Endodermal cell (in vitro differentiated cells): Measurements from ENCODE around the gene SRGAP1. TPM values are rescaled to one million over a fixed set of nuclear protein-coding genes. Genes with fewer than 3 reads are reported as not detected.

Experiments used
- DNase-seq: peaks from one replicate; pipeline ENCODE4 v3.0.0-alpha.2; 2017
- H3K27ac ChIP-seq: 2 replicates; pipeline ENCODE4 v1.5.1; 2013; ENCODE audit warnings: mild to moderate bottlenecking, low read depth, low read length, moderate library complexity
- H3K27me3 ChIP-seq: 2 replicates; pipeline ENCODE4 v1.6.1; 2013; ENCODE audit warnings: mild to moderate bottlenecking, low read length, moderate library complexity; ENCODE audit not compliant: insufficient read depth, control insufficient read depth, poor library complexity, severe bottlenecking
- H3K36me3 ChIP-seq: 2 replicates; pipeline ENCODE4 v1.7.0; 2013; ENCODE audit warnings: mild to moderate bottlenecking, low read length, moderate library complexity; ENCODE audit not compliant: control insufficient read depth, insufficient read depth
- H3K4me1 ChIP-seq: one replicate; pipeline ENCODE4 v1.7.0; 2013; ENCODE audit warnings: low read length; ENCODE audit not compliant: control insufficient read depth, insufficient read depth
- H3K4me3 ChIP-seq: 2 replicates; pipeline ENCODE4 v1.5.1; 2013; ENCODE audit warnings: mild to moderate bottlenecking, low read length, moderate library complexity
- H3K9ac ChIP-seq: 2 replicates; pipeline ENCODE4 v1.6.1; 2013; ENCODE audit warnings: mild to moderate bottlenecking, low read length, moderate library complexity; ENCODE audit not compliant: poor library complexity, severe bottlenecking; ENCODE audit errors: extremely low read depth
- H3K9me3 ChIP-seq: 2 replicates; pipeline ENCODE4 v1.6.1; 2013; ENCODE audit warnings: mild to moderate bottlenecking, low read length, moderate library complexity; ENCODE audit not compliant: control insufficient read depth
- H3K27ac Mint-ChIP-seq: 2 replicates; pipeline ENCODE4 v1.8.0; 2020; ENCODE audit warnings: mixed read lengths
- H3K27me3 Mint-ChIP-seq: 2 replicates; pipeline ENCODE4 v1.8.0; 2021; ENCODE audit warnings: mild to moderate bottlenecking, mixed read lengths; ENCODE audit not compliant: insufficient read depth
- H3K36me3 Mint-ChIP-seq: 2 replicates; pipeline ENCODE4 v1.8.0; 2020; ENCODE audit warnings: low read depth, mixed read lengths
- H3K4me1 Mint-ChIP-seq: 2 replicates; pipeline ENCODE4 v1.8.0; 2020; ENCODE audit warnings: mixed read lengths
- H3K4me3 Mint-ChIP-seq: 2 replicates; pipeline ENCODE4 v1.8.0; 2020; ENCODE audit warnings: mild to moderate bottlenecking, moderate library complexity, mixed read lengths
- H3K9me3 Mint-ChIP-seq: 2 replicates; pipeline ENCODE4 v1.8.0; 2020; ENCODE audit warnings: mild to moderate bottlenecking, mixed read lengths
- WGBS, 2 experiments: methylation state at CpG; one replicate each; pipeline versions ENCODE4 v1.1.5 to v1.1.7; 2013; ENCODE audit warnings: missing lambda C conversion rate in 2 of 2, mixed read lengths in 1 of 2; ENCODE audit not compliant: insufficient coverage in 1 of 2, insufficient read length in 1 of 2; 5-methylcytosine and 5-hydroxymethylcytosine counted together
- total RNA-seq, 2 donors: library from RNA; stranded (reverse); fragmentation: NEBNext Ultra II Directional in 1 of 2; extraction: Animal tissue kit (Norgen Biotek cat#: 25700) in 1 of 2; gene quantifications; 2 replicates in 1 of 2; 3 replicates in 1 of 2; pipeline ENCODE4 v1.2.1, GENCODE V29; 2021
- TF ChIP-seq, protein P1 (sequence below): fragments of 200-600 bp; sonication (generic); conservative IDR thresholded peaks from 2 replicates; pipeline ENCODE4 v1.5.0; 2021; ENCODE audit warnings: antibody characterized with exemption, mild to moderate bottlenecking

SRGAP1 gene
- total RNA-seq, 2 donors from 2014 or later = 10.6 to 13.4 TPM

DNA sequence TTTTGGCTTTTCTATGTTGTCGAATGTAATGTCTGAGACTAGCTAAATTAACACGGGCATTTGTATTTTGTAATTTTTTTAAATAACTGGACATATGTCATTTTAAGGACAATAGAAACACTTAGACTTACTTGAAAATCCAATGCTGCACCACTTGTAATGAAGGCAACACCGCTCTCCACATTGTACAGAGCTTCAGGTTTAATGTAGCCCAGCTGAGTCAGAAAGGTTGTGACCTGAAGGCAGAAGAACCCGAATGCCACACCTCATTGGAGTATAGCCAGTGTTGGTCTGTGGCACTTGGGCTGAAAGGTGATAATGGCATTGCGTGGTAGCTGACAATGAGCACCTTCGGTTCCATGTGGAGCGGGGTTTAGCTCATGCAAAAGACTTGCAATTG lies 298.3 kb downstream of the SRGAP1 start:
- H3K9me3 ChIP-seq = no peaks in the 10 kb centered on the region
- no peak overlapping the region for H3K9ac ChIP-seq
- no peak overlapping the region for H3K4me3 ChIP-seq
- Mint-ChIP-seq H3K9me3 (no peaks in the 10 kb centered on the region), H3K4me1 (no peaks in the 10 kb centered on the region), H3K27ac (no peak overlapping the region), H3K27me3 (no peaks in the 10 kb centered on the region), H3K4me3 (no peak overlapping the region), H3K36me3 (peaks cover 20% of the 10 kb centered on the region)
- no peaks in the 10 kb centered on the region for H3K36me3 ChIP-seq
- peak; percentile 67 for DNase-seq
- no peaks in the 10 kb centered on the region for H3K27me3 ChIP-seq
- H3K27ac ChIP-seq = no peak overlapping the region
- H3K4me1 ChIP-seq = no peaks in the 10 kb centered on the region
- TF ChIP-seq, protein P1, sequence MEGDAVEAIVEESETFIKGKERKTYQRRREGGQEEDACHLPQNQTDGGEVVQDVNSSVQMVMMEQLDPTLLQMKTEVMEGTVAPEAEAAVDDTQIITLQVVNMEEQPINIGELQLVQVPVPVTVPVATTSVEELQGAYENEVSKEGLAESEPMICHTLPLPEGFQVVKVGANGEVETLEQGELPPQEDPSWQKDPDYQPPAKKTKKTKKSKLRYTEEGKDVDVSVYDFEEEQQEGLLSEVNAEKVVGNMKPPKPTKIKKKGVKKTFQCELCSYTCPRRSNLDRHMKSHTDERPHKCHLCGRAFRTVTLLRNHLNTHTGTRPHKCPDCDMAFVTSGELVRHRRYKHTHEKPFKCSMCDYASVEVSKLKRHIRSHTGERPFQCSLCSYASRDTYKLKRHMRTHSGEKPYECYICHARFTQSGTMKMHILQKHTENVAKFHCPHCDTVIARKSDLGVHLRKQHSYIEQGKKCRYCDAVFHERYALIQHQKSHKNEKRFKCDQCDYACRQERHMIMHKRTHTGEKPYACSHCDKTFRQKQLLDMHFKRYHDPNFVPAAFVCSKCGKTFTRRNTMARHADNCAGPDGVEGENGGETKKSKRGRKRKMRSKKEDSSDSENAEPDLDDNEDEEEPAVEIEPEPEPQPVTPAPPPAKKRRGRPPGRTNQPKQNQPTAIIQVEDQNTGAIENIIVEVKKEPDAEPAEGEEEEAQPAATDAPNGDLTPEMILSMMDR = no peak
- WGBS, 2 experiments = 91 to 98% methylated on average over 4 to 7 of the region's 7 CpGs

- H3K27me3 Mint-ChIP-seq = no peaks in the 10 kb centered on the region
- TF ChIP-seq, protein P1 = peak; percentile 50
- H3K27me3 ChIP-seq = no peaks in the 10 kb centered on the region
- H3K9me3 Mint-ChIP-seq = no peaks in the 10 kb centered on the region
- H3K27ac ChIP-seq = no peak overlapping the region
- no peak overlapping the region for H3K4me3 Mint-ChIP-seq
- no peaks in the 10 kb centered on the region for H3K9me3 ChIP-seq
- DNase-seq = no peak
- 88 to 95% methylated on average over 5 of the region's 5 CpGs for WGBS, 2 experiments
- H3K27ac Mint-ChIP-seq = no peak overlapping the region
- no peak overlapping the region for H3K9ac ChIP-seq
- H3K36me3 Mint-ChIP-seq = peaks cover 13% of the 10 kb centered on the region
- no peaks in the 10 kb centered on the region for H3K36me3 ChIP-seq
- H3K4me1 Mint-ChIP-seq = no peaks in the 10 kb centered on the region
- no peaks in the 10 kb centered on the region for H3K4me1 ChIP-seq
- no peak overlapping the region for H3K4me3 ChIP-seq
Measured at GRCh38 chr12:64145226-64145625, 300.7 kb downstream of the SRGAP1 start.

DNA sequence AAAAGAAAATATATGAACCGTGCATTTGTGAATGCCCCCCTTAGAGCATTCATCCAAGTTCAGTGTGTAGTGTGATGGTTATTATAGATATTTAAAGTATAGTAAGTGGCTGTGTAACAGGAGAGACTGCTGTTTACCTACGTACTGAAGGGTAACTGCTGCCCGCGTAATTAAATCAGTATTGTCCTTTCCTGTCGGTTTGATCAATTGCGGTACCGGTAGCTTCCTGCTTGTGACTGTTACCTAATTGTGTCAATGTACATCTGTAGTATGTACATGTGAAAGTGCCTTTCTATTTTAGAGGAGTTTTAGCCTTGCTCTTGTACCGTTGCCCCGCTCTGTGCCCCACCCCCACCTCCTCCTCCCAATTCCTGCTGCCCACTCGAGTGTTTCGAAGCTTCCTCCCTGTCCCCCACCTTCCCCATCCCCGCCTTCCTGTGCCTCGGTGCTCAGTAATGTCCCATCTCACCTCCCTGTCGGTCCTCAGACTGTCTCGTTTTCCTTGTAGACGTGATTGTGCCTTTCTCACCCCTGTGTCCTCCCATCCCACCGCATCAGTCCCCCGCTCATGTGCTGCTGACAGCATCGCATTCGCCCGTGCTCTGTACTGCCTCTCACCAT lies 302.6 kb downstream of the SRGAP1 start:
- Mint-ChIP-seq H3K27me3 (no peaks in the 10 kb centered on the region), H3K36me3 (peaks cover 12% of the 10 kb centered on the region), H3K4me3 (no peak overlapping the region), H3K9me3 (no peaks in the 10 kb centered on the region), H3K4me1 (no peaks in the 10 kb centered on the region), H3K27ac (no peak overlapping the region)
- no peak overlapping the region for H3K4me3 ChIP-seq
- DNase-seq = no peak
- no peaks in the 10 kb centered on the region for H3K9me3 ChIP-seq
- TF ChIP-seq, protein P1 = no peak
- no peak overlapping the region for H3K9ac ChIP-seq
- no peaks in the 10 kb centered on the region for H3K27me3 ChIP-seq
- H3K36me3 ChIP-seq = no peaks in the 10 kb centered on the region
- no peak overlapping the region for H3K27ac ChIP-seq
- whole genome bisulfite sequencing, 2 experiments = 87 to 88% methylated on average over 15 to 21 of the region's 21 CpGs
- no peaks in the 10 kb centered on the region for H3K4me1 ChIP-seq
